HG03095 (cell line): ENCODE measurements around the gene FAM120AOS.
A peak's percentile ranks its signal among the peaks of the same experiment; 100 is the strongest.

Experiments
- ATAC-seq: cut with Tn5 transposase; IDR thresholded peaks from one replicate; pipeline ENCODE4 v1.9.1; 2021; ENCODE audit warnings: moderate library complexity; ENCODE audit not compliant: unreplicated experiment

FAM120AOS gene

DNA sequence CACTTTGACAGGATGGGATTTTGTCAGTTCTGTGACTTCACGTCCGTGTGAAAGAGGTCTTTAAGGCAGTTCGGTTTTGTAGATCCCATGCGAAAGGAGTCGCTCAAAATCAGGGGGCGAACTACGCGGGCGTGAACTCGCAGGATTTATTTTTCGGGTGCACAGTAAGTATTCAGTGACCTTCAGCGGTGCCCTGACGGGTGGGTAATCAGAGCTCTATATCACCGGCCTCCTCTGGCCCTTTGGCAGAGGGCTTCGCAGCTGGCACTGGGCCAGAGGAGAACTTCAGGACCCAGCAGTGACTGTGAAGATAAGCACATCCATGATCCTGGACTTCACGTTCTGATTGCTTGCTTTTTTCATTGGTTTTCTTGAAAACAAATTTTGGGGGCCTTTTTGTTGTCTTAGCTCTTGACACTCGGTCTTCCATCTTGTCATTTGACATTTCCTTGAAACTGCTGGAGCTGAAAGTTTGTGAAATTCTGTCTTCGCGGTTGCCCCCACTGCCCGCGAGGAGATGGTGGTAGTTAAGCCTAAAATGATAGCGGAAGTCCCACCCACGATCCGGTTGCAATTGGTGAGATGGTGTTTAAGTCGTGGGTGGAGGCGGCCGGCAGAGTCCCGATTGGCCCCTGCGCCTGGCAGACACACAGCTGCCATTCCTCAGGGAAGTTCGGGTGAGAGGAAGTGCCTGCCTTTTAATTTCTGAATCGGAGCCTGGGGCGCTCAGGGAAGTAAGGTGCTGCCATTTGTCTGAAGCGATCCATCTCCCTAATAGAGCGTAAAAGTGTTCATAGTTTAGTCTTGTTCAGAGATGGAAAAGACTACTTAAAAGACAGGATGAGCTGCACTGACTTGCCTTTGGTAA lies at the start of gene FAM120AOS:
Gene FAM120AOS (minus strand): TSS at position 535 of the 868 bp plus-strand sequence. CDS start 872 bp downstream, outside the sequence.
- ATAC-seq = peak; percentile 55

DNA sequence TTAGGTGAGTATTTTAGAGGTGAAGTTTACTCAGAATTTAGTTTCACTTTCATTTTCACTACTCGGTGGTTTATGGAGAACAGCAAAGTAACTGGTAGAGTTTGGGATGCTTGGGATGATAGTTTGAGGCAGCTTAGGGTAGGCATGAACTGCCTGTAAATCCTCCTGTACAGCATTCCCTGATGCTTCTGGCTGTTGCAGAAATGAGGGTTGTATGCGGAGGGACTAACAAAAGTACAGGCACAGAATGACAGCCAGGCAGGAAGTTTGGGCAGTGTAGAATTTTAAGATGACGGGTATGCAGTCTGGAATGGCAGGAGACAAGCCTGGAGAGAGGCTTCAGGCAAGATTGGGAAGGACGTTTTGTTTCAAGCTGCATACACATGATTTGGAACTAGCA lies 48.0 kb upstream of the FAM120AOS start:
- ATAC-seq = no peak

DNA sequence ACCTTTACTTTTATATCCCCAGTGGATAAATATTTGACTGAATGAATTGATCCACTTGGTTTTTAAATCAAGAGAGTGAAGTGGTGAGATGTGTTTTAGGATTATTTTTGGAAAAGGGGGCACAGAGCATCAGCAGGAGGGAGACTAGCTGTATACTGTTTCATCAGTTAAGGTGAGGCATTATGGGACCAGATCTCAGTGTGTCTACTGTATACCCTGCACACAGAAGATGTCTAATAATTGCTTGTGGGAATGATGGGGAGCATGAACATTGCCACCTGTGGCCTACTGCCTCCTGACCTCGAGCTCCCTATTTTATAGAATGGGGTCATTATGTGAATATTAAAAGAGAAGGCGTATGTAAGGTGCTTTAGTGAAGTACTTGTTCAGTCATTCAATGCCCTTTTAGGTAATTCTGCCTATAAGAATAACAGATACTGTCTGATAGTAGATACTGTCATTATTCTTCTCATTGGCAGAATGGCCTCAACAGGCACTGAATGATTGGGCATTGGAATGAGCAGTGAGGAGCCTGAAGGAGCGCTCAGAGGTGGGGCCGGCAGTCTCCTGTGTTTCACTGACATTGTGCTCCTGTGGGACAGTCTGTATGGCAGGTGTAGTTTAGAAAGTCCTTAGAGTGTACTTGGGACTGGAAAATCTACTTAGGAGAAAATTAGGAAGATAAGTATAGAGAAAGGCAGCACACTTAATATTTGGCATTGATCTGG lies 47.4 kb upstream of the FAM120AOS start:
- no peak for ATAC-seq

DNA sequence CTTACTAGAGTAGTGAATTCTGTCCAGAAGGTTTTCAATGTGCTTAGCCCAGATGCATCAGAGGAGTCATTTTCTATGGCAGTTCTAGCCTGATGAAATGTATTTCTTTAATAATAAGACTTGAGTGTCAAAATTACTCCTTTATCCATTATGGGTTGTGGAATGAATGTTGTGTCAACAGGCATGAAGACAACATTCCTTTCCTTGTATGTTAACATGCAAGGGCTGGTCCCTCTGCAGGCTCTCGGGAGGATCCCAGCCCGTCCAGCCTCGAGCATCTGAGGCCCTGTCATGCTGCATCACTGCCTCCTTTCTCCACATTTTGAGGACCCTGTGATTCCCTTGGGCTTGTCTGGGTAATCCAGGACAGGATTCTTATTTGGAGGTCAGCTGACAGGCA lies 42.9 kb upstream of the FAM120AOS start:
- no peak for ATAC-seq

DNA sequence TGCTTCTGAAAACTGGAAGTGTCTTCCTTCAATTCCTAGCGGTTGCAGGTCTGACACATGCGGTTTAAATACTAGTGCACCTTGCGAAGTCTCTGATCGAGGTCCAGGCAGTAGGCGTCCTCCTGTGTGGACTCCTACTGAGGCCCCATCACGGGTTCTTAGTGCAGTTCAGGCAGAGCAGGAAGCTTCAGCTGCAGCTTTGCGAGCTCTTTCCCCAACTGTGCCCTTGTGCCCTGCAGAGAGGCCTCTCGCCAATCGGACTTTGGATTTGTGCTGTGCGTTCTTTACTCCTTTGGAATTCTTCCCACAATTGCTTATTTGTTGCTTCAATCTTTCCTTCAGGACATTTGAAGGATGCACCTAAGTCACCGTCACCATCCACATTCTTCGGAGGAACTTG lies 40.6 kb upstream of the FAM120AOS start:
- ATAC-seq = no peak

DNA sequence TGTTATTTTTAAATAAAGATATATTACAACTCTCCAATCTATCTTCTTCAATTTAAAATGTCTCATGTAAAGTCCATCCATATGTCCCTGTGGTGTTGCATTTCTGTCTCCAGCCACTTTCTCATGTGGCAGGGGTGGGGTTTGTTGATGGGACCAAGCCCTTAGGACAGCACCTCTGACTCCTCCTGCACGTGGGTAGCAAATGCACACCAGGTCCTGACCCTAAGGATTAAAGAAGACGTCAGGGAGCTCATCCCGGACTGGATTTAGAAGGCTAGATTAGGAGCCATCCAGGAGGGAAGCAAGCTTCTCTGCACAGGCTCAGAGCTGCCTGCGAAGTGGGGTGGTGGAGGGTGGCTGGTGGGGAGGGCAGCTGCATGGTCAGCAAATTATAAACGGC lies 38.9 kb upstream of the FAM120AOS start:
- no peak for ATAC-seq

DNA sequence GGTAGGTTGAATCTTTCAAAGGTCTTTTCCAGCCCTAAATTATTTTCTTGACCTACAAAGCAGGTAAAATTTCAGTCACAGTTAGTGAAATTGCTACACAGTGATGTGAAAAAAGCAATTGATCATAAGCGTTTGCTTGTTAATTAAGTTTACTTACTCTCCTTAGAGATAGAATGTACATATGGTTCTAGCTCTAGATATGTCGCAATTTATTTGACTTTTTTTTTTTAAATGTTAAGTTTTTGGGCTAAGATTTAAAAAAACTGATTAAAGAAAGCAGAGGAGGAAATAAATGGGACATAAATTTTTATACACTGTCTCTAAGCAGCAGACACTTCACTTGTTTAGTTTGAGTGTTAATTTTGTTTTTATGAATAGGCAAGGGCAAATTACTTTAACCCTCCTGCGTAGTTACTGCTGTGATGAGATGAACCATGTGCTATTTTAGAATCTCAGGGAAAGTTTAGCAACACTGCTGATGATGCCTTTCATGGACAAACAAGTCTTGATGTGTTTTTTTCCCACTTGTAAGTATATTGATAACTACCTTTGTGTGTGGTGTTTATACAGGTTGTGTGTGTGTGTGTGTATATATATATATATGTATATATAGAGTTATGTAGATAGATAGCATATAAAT lies 38.3 kb upstream of the FAM120AOS start:
- no peak for ATAC-seq

DNA sequence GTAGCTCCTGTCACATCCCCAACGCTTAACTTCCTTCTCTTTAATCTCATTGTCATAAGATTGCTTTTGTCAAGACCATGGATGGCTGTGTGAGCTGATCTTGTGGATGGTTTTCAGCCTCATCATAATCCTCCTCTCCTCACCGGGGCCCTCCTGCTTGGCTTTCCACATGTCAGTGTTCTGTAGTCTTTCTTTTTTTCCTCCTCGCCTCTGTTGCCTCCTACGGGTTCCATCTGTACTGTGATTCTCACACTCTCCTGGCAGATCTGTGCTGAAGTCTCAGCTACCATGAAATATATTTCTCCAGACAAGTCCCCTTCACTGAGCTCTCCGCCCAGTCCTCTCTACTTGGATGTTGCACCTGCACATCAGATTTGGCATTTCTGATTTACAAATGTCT lies 34.9 kb upstream of the FAM120AOS start:
- no peak for ATAC-seq

DNA sequence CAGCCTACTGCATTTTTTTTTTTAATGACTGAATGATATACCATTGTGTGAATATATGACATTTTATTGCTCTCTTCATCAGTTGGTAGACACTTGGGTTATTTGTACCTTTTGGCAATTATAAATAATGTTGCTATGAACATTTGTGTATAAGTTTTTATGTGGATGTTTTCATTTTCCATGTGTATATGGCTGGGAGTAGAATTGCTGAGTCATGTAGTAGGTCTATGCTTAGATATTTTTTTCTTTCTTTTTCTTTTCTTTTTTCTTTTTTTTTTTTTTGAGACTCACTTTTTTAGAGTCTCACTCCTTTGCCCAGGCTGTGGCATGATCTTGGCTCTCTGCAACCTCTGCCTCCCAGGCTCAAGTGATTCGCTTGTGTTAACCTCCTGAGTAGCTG lies 32.9 kb upstream of the FAM120AOS start:
- ATAC-seq = no peak

DNA sequence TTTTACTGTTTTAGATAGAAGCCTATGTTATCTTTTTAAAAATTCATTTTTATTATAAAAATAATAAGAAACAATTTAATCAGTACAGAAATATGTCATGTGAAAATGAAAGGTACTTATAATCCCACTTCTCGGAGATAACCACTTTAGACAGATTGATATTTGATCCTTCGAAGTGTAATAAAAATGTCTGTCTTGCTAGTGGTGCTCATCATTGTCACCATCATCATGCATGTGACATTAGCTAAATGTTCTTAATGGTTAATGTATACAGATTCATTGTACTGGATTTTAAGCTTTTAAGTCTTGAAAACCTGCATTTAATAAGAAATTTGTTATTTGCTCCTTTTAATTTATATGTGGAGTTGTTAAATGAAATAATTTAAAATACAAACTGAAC lies 30.1 kb upstream of the FAM120AOS start:
- no peak for ATAC-seq

DNA sequence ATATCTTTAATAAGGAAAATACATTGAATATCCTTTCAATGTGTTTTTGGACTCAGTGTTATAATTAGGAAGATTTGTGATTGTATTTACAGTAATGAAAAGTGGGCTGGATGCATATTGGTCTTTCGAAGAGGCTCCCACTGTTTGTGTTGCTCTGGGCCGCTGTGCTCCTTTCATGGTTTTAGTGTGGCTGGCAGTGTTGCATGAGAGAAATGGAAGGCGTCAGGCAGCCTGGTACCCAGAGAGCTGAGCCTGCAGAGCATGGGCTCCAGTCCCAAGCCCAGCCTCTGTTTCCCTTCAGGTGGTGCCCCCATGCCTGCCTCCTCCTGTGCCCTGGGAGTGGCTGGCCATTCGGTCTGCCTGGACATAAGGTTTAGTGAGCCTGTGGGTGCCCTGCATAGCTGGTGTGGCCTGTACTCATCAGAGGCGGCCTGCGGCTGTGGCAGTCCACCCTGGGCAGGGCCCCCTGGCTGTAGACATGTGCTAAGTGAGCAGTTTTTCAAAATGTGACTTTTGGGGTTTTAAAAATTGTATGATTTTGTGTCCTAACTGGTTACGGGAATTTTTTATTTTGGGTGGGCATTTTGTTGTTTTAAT lies 27.4 kb upstream of the FAM120AOS start:
- ATAC-seq = no peak

DNA sequence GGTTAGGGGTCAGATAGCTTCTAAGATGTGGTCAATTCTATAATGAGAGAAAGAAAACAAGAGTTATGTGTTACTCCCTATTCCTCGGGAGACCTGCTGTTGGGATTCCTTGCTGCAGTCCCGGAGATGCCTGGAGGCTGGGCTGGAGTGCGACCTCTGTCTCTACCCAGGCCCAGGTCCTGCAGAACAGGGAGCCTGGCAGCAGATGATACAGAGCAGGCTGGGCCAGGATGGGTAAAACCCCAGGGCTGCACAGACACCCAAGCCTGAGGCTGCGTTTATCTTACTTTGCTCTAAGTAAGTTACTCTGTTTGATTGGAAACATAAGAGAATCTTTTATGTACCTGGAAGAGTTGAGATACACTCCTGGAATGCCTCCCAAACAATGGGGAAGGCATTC lies 26.9 kb upstream of the FAM120AOS start:
- ATAC-seq = no peak

DNA sequence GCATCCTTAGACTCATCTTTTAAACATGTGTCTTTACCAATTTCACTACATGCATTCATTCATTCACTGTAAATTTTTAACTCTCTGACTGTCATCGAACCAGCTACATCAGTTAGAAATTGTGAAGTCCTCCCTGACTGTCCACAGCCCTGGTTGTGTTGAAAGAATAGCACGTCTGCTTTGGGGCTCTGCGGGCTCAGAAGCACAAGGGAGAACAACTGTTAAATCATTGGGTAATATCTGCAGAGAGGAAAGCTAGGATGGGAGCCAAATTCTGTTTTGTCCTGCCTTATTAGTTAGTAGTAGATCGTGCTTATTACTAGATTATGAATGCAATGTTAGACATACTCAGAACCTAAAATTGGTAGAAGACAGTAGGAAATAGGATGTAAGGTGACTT lies 26.3 kb upstream of the FAM120AOS start:
- ATAC-seq = no peak

DNA sequence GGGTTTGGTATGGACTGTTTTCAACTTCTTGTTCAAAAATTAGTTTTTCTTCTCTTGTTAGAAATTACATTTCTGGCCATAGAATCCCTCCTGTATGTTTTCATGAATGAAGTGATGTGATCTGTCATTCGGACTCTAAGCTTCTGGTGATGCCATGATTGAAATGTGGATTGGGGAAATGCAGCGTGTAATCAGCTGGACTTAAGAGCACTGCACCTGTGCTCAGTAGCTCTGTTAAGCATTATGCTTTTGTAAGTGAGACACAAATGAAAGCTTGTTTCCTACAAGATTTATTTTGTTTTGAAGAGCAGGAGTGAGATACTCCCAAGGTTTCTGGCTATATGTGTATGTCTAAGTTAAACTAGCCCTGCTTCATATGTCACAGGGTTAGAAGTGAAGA lies 24.0 kb upstream of the FAM120AOS start:
- ATAC-seq = no peak

DNA sequence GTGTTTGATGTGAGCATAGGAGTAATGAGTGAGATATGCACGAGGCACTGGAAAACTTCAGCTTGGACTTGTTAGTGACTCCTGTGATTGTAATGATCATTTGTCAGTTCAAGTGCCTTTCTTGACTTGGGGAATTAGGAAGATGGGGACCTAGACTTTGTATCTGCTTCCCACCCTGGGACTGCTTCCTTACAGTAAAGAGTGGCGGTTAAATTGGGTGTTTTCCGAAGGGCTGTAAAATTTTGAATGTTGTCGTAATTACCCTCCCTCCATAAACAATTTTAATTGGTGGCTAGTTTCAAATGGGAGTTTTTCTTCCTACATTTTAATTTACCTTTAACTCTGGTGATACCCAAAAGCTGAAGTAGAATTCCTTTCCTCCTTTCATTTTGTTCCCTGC lies 23.5 kb upstream of the FAM120AOS start:
- no peak for ATAC-seq

DNA sequence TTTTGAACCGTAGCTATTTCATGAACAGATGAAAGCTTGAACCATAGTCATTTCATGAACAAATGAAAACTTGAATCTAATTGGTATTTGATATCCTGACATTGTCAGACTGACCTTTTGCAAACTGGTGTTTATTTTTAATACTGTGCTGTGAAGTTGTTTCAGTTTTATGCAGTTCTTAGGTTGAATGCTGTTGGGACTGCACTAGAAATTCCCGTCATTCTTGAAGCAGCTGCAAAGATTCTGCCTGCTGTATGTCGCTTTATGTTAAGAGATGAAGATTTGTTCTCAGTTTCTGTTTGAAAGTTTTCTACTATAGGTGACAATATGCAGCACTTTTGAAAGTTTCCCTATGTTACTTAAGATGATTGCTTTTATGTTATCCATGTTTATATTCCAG lies 22.5 kb upstream of the FAM120AOS start:
- ATAC-seq = no peak

DNA sequence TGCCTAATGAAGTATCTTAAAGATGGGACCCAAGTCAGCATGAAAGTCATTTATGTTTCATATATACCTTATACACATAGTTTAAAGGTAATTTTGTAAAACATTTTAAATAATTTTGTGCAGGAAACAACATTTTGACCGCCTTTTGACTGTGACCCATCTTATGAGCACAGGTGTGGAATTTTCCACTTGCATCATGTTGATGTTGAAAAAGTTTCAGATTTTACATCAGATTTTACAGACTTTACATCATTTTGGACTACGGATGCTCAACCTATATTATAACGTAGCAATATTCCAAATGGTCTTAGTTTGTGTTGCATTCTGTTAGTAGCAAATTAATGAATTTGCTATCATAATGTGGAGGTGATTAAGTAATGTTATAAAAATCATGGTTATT lies 21.7 kb upstream of the FAM120AOS start:
- ATAC-seq = no peak

DNA sequence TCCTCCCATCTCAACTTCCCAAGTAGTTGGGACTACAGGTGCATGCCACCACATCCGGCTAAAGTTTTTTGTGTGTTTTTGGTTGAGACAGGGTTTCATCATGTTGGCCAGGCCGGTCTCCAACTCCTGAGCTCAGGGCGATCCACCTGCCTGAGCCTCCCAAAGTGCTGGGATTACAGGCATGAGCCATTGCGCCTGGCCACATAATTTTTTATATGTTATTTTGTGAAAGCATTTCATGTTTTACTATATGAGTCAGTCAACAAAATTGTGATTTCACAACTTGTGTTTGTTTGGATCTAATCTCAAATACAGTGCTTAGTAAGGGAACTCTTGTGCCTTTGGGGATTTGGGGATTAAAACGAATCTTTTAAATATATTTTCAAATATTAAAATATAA lies 20.0 kb upstream of the FAM120AOS start:
- ATAC-seq = no peak

DNA sequence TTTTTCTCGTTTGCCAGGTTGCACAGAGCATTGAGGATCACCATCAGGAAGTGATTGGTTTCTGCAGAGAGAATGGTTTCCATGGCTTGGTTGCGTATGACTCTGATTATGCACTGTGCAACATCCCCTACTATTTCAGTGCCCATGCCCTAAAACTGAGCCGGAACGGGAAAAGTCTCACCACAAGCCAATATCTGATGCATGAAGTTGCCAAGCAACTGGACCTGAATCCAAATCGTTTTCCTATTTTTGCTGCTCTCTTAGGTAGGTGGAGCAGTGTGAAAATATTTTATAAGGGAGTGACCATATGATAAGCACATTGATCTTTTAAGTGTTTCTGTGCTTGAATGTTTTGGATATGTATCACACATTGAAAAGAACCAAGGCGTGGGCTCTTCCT lies 17.7 kb upstream of the FAM120AOS start:
- no peak for ATAC-seq

DNA sequence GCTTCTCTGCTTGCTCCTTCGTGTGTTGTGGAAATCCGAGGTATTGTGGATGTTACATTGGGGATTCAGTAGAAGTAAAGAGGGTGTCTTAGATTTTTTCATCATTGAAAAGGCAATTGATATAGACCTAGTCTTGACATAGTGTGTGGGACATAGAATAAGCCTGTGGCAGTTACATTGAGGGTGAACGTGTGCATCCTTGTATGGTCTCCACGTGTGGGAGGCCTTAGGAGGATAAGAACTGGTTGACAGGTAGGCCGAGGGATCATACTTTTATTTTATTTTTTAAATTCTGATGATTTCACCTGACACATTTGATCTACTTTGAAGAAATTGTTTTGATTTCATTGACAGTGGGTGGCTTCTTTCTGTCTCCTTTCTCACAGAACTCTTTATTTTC lies 17.0 kb upstream of the FAM120AOS start:
- ATAC-seq = no peak

DNA sequence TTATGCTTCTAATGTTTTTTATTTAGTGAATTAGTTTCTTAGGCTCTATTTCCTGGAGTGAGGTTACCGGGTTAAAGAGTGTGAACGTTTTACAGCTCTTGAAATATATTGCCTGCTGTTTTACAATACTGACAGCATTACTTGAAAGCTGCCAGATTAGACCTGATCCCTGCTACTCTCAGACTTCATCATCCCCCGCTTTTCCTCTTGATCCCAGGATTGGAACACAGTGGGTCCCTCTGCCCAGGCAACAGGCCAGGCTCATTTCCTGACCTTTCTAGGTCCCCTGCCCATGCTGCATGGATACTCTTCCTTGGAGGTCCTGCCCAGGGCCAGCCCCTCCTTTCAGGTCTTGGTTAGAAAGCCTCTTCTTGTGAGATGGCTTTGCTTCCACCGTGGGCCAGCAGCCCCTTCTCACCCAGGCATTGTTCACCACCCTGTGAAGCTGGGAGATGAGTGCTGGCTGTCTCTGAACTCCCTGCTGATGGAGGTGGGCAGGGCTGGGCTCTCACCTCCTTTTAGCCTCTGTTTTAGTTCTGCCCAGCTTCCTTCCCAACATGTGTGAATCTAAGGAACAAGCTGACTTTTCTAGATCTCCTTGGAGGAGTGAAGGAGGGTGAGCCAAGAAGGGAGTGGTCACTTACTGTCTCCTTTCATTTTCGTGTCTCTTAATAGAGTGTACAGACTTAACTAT lies 15.5 kb upstream of the FAM120AOS start:
- ATAC-seq = no peak
